ENCODE data around the gene TOB1. TPM values are rescaled to one million over a fixed set of nuclear protein-coding genes. Genes with fewer than 3 reads are reported as not detected.

TOB1 gene
- total RNA-seq, 1 experiment from 2014 or later, result 31.6 TPM

DNA sequence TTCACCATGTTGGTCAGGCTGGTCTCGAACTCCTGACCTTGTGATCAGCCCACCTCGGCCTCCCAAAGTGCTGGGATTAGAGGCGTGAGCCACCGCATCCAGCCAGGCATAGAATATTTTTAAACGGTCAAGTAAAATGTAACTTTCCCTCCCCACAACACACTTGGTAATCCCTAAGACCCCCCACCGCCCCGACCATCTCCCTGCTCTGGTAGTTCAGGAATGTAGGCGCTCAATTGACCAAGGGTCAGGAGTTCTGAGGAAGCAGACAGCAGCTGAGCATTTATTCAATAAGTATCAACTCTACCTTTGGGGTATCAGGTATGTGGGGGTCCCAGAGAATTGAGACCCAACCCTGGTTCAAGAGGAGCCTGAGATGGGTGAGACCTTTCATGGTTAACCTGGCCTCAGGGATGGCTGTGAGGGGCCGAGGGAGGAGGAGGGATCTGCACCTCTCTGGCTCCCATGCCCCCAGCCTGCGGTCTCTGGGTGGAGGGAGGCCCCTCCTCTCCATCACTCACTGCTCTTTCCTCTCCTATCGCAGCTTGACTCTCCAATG, 48.4 kb upstream of the TOB1 start:
- no peaks in the 10 kb centered on the region for H3K79me1 ChIP-seq (ENCODE audit: insufficient read depth, low read depth, low read length, poor library complexity, severe bottlenecking)
- H2BK5ac ChIP-seq (ENCODE audit: insufficient read length, low read length), result no peak overlapping the region
- no peak overlapping the region for H2AFZ ChIP-seq (ENCODE audit: low read length)
- H3K4me1 Mint-ChIP-seq, result peaks cover 57 to 72% of the 10 kb centered on the region in 2 experiments
- no peak overlapping the region for H2AK5ac ChIP-seq (ENCODE audit: insufficient read length, low read length)
- peaks cover 2% of the 10 kb centered on the region in 2 experiments; a peak in 2 of 5 replicates for H3K9me3 Mint-ChIP-seq
- no peak overlapping the region for H3K9ac ChIP-seq (ENCODE audit: extremely low read depth, insufficient read length, low read length)
- H2BK12ac ChIP-seq (ENCODE audit: insufficient read length, low read depth, low read length), result no peak overlapping the region
- no peaks in the 10 kb centered on the region for H3K79me2 ChIP-seq (ENCODE audit: insufficient read depth, low read length)
- H4K8ac ChIP-seq (replicated peaks; ENCODE audit: insufficient read length, low read depth, low read length), result no peak overlapping the region
- no CpG with 5 or more reads among the region's 11 CpGs for WGBS (ENCODE audit: extremely low coverage, insufficient read length, low lambda C conversion rate)
- peak overlapping the region in 2 of 3 experiments; percentile 28 to 54; a peak in 3 of 7 replicates for H3K27ac Mint-ChIP-seq
- no peaks in the 10 kb centered on the region for H3K9me3 ChIP-seq (ENCODE audit: control insufficient read depth, low read depth, low read length)
- H3K36me3 Mint-ChIP-seq (ENCODE audit: insufficient read depth in 1 of 3, low read depth in 3 of 3), result no peaks in the 10 kb centered on the region; a peak in 1 of 7 replicates
- H3K23me2 ChIP-seq (ENCODE audit: insufficient read length, low read depth, low read length, poor library complexity, severe bottlenecking), result no peaks in the 10 kb centered on the region
- H3K4me1 ChIP-seq (ENCODE audit: insufficient read depth, low read length), result peaks cover 19% of the 10 kb centered on the region; the same call in 1 of the 2 replicates
- H2BK20ac ChIP-seq (ENCODE audit: low read depth, low read length, poor library complexity, severe bottlenecking), result no peak overlapping the region
- no peak for DNase-seq
- no peak overlapping the region for H3K27ac ChIP-seq (ENCODE audit: insufficient read length, low read depth, low read length)
- no peaks in the 10 kb centered on the region; the same call in 1 of the 2 replicates for H3K27me3 Mint-ChIP-seq (ENCODE audit: low read depth)
- no peak overlapping the region for H3K23ac ChIP-seq (ENCODE audit: insufficient read length, low read depth, low read length)
- no peak overlapping the region for H3K4me3 Mint-ChIP-seq
- no peak overlapping the region for H2BK120ac ChIP-seq (ENCODE audit: low read depth, low read length, poor library complexity, severe bottlenecking)
- no peak overlapping the region for H4K5ac ChIP-seq (ENCODE audit: insufficient read length, low read depth, low read length)
- no peak overlapping the region for H3K56ac ChIP-seq (ENCODE audit: insufficient read length, low read depth, low read length)
- no peaks in the 10 kb centered on the region for H4K20me1 ChIP-seq (ENCODE audit: control insufficient read depth, insufficient read depth, insufficient read length)
- no peak overlapping the region for H4K91ac ChIP-seq (ENCODE audit: insufficient read length, low read depth, low read length)
- no peak overlapping the region for H3K4ac ChIP-seq (ENCODE audit: low read depth, low read length)
- no peak overlapping the region for H3K18ac ChIP-seq (ENCODE audit: insufficient read length, low read depth, low read length)
- TF ChIP-seq CTCF (conservative IDR thresholded peaks at IDR 0.05), result no peak
- H2BK15ac ChIP-seq (ENCODE audit: low read depth, low read length), result no peak overlapping the region
- H3T11ph ChIP-seq (ENCODE audit: low read length), result no peak overlapping the region
- no peaks in the 10 kb centered on the region for H3K27me3 ChIP-seq (ENCODE audit: insufficient read depth, low read length)
- no peak overlapping the region; the same call in 1 of the 2 replicates for H3K14ac ChIP-seq (ENCODE audit: insufficient read depth, low read length)
- no peak overlapping the region for H3K4me2 ChIP-seq (ENCODE audit: insufficient read depth, insufficient read length, low read length)

Data from H9 (cell line).